Measurements from ENCODE around the gene PROP1.
"Not testable (repeated sequence)": the region's sequence is repeated elsewhere in the genome, so short reads cannot be mapped to it uniquely, and the experiment has no call there.

PROP1 gene

GRCh38 chr5:177995691-177996595, at the start of gene PROP1:
Gene PROP1 (minus strand): TSS chr5:177996242. CDS start chr5:177995933, 309 bp downstream.
- in situ Hi-C loops (cut with MboI; ENCODE audit: low pct_unique_long_range_greater_than_20kb, low sequenced_read_pairs, unreplicated experiment) = no loop called here
- no peak for TF ChIP-seq CTCF (IDR thresholded peaks at IDR 0.05; ENCODE audit: extremely low read depth, insufficient read depth, missing control alignments)
- no peak for DNase-seq (ENCODE audit: low spot score)

DNA sequence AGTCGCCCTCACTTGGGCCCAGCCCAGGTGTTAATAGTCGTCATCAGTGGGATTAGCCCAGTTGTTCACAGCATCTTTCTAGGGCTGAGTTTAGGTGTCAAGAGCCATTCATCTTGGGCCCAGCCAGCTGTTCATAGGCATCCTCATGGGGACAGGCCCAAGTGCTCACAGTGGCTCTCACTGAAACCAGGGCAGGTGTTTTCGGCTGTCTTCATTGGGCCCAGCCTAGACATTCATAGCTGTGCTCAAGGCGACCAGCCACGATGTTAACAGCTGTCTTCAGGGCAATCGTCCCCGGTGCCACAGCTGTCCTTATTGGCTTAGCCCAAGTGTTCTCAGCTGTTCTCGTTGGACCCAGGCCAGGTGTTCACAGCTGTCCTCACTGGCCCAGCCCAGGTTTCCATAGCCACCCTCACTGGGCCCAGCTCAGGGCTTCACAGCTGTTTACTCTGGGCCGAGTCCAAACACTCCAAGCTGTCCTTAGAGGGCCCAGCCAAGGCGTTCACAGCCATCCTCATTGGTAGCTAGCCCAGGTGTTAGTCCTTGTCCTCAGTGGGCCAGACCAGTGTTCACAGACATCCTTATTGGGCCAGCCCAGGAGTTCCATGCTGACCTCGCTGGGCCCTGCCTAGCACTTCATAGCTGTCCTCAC, 23.5 kb upstream of the PROP1 start:
- in situ Hi-C loops (cut with MboI; ENCODE audit: low pct_unique_long_range_greater_than_20kb, low sequenced_read_pairs, unreplicated experiment); DNase-seq (ENCODE audit: low spot score): not testable (repeated sequence)

DNA sequence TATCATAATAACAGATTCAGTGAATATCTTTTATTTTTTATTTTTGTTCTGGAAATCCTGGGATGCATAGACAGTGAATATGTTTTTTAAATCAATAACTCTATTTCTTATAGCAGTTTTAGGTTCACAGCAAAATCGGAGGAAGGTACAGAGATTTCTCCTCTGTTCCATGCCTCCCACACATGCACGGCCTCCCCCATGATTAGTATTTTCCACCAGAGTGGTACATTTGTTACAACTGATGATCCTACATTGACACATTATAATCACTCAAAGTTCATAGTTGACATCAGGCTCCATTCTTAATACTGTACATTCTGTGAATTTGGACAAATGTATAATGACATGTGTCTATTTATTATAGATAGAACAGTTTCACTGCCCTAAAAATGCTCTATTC, 16.7 kb upstream of the PROP1 start:
- in situ Hi-C loops (cut with MboI; ENCODE audit: low pct_unique_long_range_greater_than_20kb, low sequenced_read_pairs, unreplicated experiment); DNase-seq (ENCODE audit: low spot score): not testable (repeated sequence)

GRCh38 chr5:178011816-178012554, 15.9 kb upstream of the PROP1 start:
- DNase-seq (ENCODE audit: low spot score); in situ Hi-C loops (cut with MboI; ENCODE audit: low pct_unique_long_range_greater_than_20kb, low sequenced_read_pairs, unreplicated experiment): not testable (repeated sequence)

DNA sequence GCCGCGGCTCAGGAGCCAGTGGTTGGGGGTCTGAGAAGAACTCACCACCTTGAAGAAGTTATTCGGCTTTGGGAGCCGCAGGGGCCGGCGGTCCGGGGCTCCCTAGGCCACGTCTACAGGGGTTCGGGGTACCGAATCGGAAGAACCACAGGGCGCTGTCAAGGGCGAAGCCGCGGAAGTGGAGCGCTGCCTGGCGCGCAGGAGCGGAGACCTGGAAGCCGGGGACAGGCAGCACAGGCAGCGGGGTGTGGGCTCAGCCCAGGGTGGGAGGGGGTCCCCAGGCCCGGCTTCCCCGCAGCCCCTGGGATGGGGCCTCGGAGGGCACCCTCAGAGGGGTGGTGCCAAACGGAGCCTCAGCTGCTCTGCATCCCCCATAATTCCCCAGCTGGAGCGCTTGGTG, 11.2 kb upstream of the PROP1 start:
- DNase-seq (ENCODE audit: low spot score); in situ Hi-C loops (cut with MboI; ENCODE audit: low pct_unique_long_range_greater_than_20kb, low sequenced_read_pairs, unreplicated experiment): not testable (repeated sequence)

- DNase-seq (ENCODE audit: low spot score); in situ Hi-C loops (cut with MboI; ENCODE audit: low pct_unique_long_range_greater_than_20kb, low sequenced_read_pairs, unreplicated experiment): not testable (repeated sequence)
These were observed 10.6 kb upstream of the PROP1 start for GRCh38 chr5:178006536-178007231.

DNA sequence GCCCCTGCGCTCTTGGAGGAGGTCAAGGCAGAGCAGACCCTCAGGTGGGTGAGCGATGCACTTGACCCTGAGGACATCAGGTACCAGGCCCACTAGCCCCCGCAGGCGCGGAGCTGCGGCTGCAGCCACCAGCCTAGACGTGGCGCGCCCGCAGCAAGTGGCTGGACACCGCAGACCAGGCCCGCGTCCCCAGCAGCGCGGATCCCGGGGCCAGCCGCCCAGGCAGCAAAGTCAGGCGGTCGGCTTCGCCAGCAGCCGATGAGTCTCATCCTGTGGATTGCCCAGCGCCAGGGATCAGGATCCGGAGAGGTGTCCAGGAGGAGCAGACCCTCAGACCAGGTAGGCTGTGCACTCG, 10.1 kb upstream of the PROP1 start:
- in situ Hi-C loops (cut with MboI; ENCODE audit: low pct_unique_long_range_greater_than_20kb, low sequenced_read_pairs, unreplicated experiment); DNase-seq (ENCODE audit: low spot score): not testable (repeated sequence)

GRCh38 chr5:177997846-177998245, 1.8 kb upstream of the PROP1 start:
- DNase-seq (ENCODE audit: low spot score) = no peak
- in situ Hi-C loops (cut with MboI; ENCODE audit: low pct_unique_long_range_greater_than_20kb, low sequenced_read_pairs, unreplicated experiment) = no loop called here
- TF ChIP-seq CTCF (IDR thresholded peaks at IDR 0.05; ENCODE audit: extremely low read depth, insufficient read depth, missing control alignments) = no peak

DNA sequence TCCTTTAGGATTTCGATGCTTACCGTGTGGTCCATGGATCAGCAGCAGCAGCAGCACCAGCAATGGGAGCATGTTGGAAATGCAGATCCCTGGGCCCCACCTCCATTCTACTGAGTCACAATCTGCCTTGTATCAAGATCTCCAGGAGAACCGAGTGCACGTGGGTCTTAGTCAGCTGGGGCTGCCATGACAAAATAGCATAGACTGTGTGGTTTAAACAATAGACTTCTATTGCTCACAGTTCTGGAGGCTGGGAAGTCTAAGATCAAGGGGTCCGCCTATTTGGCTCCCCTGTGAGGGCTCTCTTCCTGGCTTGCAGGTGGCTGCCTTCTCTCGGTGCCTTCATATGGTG, 1.3 kb upstream of the PROP1 start:
- no peak for TF ChIP-seq CTCF (IDR thresholded peaks at IDR 0.05; ENCODE audit: extremely low read depth, insufficient read depth, missing control alignments)
- in situ Hi-C loops (cut with MboI; ENCODE audit: low pct_unique_long_range_greater_than_20kb, low sequenced_read_pairs, unreplicated experiment) = no loop called here
- DNase-seq (ENCODE audit: low spot score) = no peak

All from GM13977 (cell line).